ENCODE results near the gene CSMD2.

DNA sequence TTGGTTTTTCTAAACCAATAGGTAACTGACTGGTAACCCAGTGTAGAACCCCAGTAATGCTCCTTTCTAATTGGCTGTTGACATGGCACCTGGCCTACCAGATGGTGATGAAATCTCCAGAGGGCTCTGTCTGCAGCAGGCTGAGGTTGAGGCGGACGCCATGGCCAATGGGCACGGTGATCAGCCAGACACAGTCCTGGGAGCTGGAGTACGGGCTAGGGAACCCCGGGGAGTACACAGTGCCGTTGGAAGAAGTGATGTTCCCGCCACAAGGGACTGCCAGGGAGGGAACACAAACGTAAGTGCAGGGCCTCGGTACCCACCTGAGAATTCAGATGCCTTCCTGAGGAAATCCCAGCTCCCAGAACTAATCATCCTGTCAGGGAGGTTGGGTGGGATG is 562.8 kb downstream of the CSMD2 start:
- TF ChIP-seq POLR2A (IDR thresholded peaks at IDR 0.05; ENCODE audit: borderline replicate concordance, extremely low read depth, insufficient read depth, insufficient read length), result no peak
- TF ChIP-seq EZH2phosphoT487 (IDR thresholded peaks at IDR 0.05; ENCODE audit: borderline replicate concordance), result no peak
- TF ChIP-seq RAD21 (IDR thresholded peaks at IDR 0.05; ENCODE audit: low read depth), result no peak
- TF ChIP-seq, protein P1, sequence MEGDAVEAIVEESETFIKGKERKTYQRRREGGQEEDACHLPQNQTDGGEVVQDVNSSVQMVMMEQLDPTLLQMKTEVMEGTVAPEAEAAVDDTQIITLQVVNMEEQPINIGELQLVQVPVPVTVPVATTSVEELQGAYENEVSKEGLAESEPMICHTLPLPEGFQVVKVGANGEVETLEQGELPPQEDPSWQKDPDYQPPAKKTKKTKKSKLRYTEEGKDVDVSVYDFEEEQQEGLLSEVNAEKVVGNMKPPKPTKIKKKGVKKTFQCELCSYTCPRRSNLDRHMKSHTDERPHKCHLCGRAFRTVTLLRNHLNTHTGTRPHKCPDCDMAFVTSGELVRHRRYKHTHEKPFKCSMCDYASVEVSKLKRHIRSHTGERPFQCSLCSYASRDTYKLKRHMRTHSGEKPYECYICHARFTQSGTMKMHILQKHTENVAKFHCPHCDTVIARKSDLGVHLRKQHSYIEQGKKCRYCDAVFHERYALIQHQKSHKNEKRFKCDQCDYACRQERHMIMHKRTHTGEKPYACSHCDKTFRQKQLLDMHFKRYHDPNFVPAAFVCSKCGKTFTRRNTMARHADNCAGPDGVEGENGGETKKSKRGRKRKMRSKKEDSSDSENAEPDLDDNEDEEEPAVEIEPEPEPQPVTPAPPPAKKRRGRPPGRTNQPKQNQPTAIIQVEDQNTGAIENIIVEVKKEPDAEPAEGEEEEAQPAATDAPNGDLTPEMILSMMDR (IDR thresholded peaks at IDR 0.05 in 2 of 3, conservative IDR thresholded peaks at IDR 0.05 in 1 of 3; ENCODE audit: borderline replicate concordance in 1 of 3, insufficient read depth in 1 of 3, low read depth in 2 of 3, low read length in 2 of 3), result no peak
- no peak for TF ChIP-seq SP1 (IDR thresholded peaks at IDR 0.05; ENCODE audit: low read depth)
- TF ChIP-seq ZNF274 (IDR thresholded peaks at IDR 0.05; ENCODE audit: low read depth, low read length), result no peak
- no peak for TF ChIP-seq EZH2 (IDR thresholded peaks at IDR 0.05)
- TF ChIP-seq, protein P2, sequence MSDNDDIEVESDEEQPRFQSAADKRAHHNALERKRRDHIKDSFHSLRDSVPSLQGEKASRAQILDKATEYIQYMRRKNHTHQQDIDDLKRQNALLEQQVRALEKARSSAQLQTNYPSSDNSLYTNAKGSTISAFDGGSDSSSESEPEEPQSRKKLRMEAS (IDR thresholded peaks at IDR 0.05), result no peak
- TF ChIP-seq JUND (IDR thresholded peaks at IDR 0.05), result no peak
